HepG2 (cell line): Measurements from ENCODE around the gene SRSF6. TPM values are rescaled to one million over a fixed set of nuclear protein-coding genes. Genes with fewer than 3 reads are reported as not detected.

Experiments
- ATAC-seq: fragments of 200-7000 bp; cut with Tn5 transposase; 3 replicates; pipeline ENCODE4 v1.9.1; 2020; ENCODE audit warnings: mild to moderate bottlenecking, moderate library complexity
- BruUV-seq: library from RNA; stranded (reverse); fragments of 400-500 nt; replicated peaks from 2 replicates; lab custom pipeline; 2021; lab: Mats Ljungman, UMichigan
- CTCF ChIA-PET: fragments of 300-600 bp; formaldehyde crosslinking; extraction: SDS; loops from one replicate; lab custom pipeline; 2021; ENCODE audit warnings: low total read pairs, inconsistent platforms, low intra/inter-chr PET ratio; lab: Yijun Ruan, JAX
- POLR2A ChIA-PET: fragments of 350-600 bp; sonication (Branson Sonifier 250); formaldehyde crosslinking; loops from one replicate; lab custom pipeline; 2020; ENCODE audit warnings: antibody characterized with exemption, inconsistent platforms; lab: Yijun Ruan, JAX
- DNase-seq: peaks from one replicate; pipeline ENCODE4 v3.0.0-alpha.2; 2015; ENCODE audit warnings: low spot score
- FAIRE-seq: peaks from 3 replicates; lab custom pipeline; 2011; peaks lifted over from hg19 to GRCh38; lab: Jason Lieb, UNC
- H2AFZ ChIP-seq: one replicate; pipeline ENCODE4 v1.6.1; 2011; ENCODE audit warnings: low read length, inconsistent platforms
- H3K27ac ChIP-seq: fragments of 300-600 bp; 3 replicates; pipeline ENCODE4 v1.8.0; 2011; ENCODE audit warnings: mixed run types, mild to moderate bottlenecking, mixed read lengths, low read length, inconsistent platforms; ENCODE audit not compliant: insufficient read depth; ENCODE audit errors: extremely low read length
- H3K27me3 ChIP-seq, 2 experiments: fragments of 200-600 bp in 1 of 2; 2 replicates in 1 of 2; 3 replicates in 1 of 2; pipeline versions ENCODE4 v1.6.0 to v1.8.0; 2011; ENCODE audit warnings: low read length in 2 of 2, mild to moderate bottlenecking in 2 of 2, moderate library complexity in 2 of 2, inconsistent platforms in 1 of 2; ENCODE audit not compliant: insufficient read depth in 2 of 2, control insufficient read depth in 1 of 2
- H3K36me3 ChIP-seq, 2 experiments: fragments of 200-600 bp in 1 of 2; replicated peaks in 1 of 2; 2 replicates in 1 of 2; 3 replicates in 1 of 2; pipeline versions ENCODE4 v1.5.1 to v1.8.0; 2011; ENCODE audit warnings: low read length in 2 of 2, inconsistent platforms in 1 of 2; ENCODE audit not compliant: insufficient read depth in 2 of 2, control insufficient read depth in 1 of 2
- H3K4me1 ChIP-seq: 2 replicates; pipeline ENCODE4 v1.5.1; 2012; ENCODE audit warnings: low read length, inconsistent platforms; ENCODE audit not compliant: insufficient read depth
- H3K4me2 ChIP-seq: 2 replicates; pipeline ENCODE4 v1.6.0; 2011; ENCODE audit warnings: low read depth, low read length, inconsistent platforms
- H3K4me3 ChIP-seq, 3 experiments: fragments of 200-600 bp in 1 of 3; sonication (generic), shearing (Covaris generic) in 1 of 3; replicated peaks in 1 of 3; 2 replicates each; pipeline ENCODE4 v1.5.1; 2011 to 2016; ENCODE audit warnings: low read length in 3 of 3, inconsistent platforms in 2 of 3, low read depth in 2 of 3, mild to moderate bottlenecking in 2 of 3, control low read depth in 1 of 3, mixed read lengths in 1 of 3; ENCODE audit not compliant: insufficient read depth in 1 of 3
- H3K79me2 ChIP-seq: one replicate; pipeline ENCODE4 v1.6.1; 2011; ENCODE audit warnings: low read length, inconsistent platforms; ENCODE audit not compliant: insufficient read depth
- H3K9ac ChIP-seq: 2 replicates; pipeline ENCODE4 v1.6.0; 2011; ENCODE audit warnings: mild to moderate bottlenecking, low read depth, low read length, inconsistent platforms; ENCODE audit not compliant: insufficient read depth
- H3K9me3 ChIP-seq: 2 replicates; pipeline ENCODE4 v1.5.1; 2012; ENCODE audit warnings: mild to moderate bottlenecking, low read length
- H4K20me1 ChIP-seq: 2 replicates; pipeline ENCODE4 v1.6.0; 2011; ENCODE audit warnings: inconsistent platforms, mild to moderate bottlenecking, low read length, moderate library complexity; ENCODE audit not compliant: insufficient read depth
- CSRNP1 ChIP-seq: sonication (generic); formaldehyde crosslinking; IDR thresholded peaks from 2 replicates; pipeline ENCODE4 v1.8.1; 2023; ENCODE audit warnings: mild to moderate bottlenecking, missing genetic modification reagents
- CTCF ChIP-seq: sonication (generic); formaldehyde crosslinking; IDR thresholded peaks from 2 replicates; pipeline ENCODE4 v1.5.0; 2020; ENCODE audit warnings: mild to moderate bottlenecking, missing genetic modification reagents, moderate library complexity
- GPN1 ChIP-seq: sonication (generic); formaldehyde crosslinking; IDR thresholded peaks from 2 replicates; pipeline ENCODE4 v1.5.1; 2020; ENCODE audit warnings: missing genetic modification reagents, borderline replicate concordance
- RCOR2 ChIP-seq: IDR thresholded peaks from 2 replicates; pipeline ENCODE4 v1.6.1; 2016; ENCODE audit warnings: missing biosample characterization, missing genetic modification reagents
- TEAD3 ChIP-seq: optimal IDR thresholded peaks from 2 replicates; pipeline ENCODE3; 2016; ENCODE audit warnings: borderline replicate concordance
- ZFP1 ChIP-seq: IDR thresholded peaks from 2 replicates; pipeline ENCODE4 v1.6.1; 2016
- ZNF10 ChIP-seq: sonication (generic); formaldehyde crosslinking; IDR thresholded peaks from 2 replicates; pipeline ENCODE4 v1.4.0; 2020; ENCODE audit warnings: mild to moderate bottlenecking, low read depth, missing genetic modification reagents, borderline replicate concordance
- ZNF263 ChIP-seq: sonication (generic); formaldehyde crosslinking; IDR thresholded peaks from 2 replicates; pipeline ENCODE4 v1.4.0; 2020; ENCODE audit warnings: missing genetic modification reagents
- ZNF318 ChIP-seq: sonication (generic); formaldehyde crosslinking; IDR thresholded peaks from 2 replicates; pipeline ENCODE4 v1.4.0; 2020; ENCODE audit warnings: mild to moderate bottlenecking, missing genetic modification reagents
- ZNF513 ChIP-seq: sonication (generic); formaldehyde crosslinking; conservative IDR thresholded peaks from 2 replicates; pipeline ENCODE4 v1.5.0; 2020; ENCODE audit warnings: missing genetic modification reagents
- WGBS: methylation state at CpG from one replicate; pipeline ENCODE4 v1.1.6; 2017; ENCODE audit warnings: low lambda C conversion rate; 5-methylcytosine and 5-hydroxymethylcytosine counted together
- in situ Hi-C: cut with HindIII; loops from 2 replicates; pipeline ENCODE4 v1.10.0; 2017; ENCODE audit warnings: low pct_unique_long_range_greater_than_20kb; ENCODE audit not compliant: extremely low pct_ligation_motif_present
- intact Hi-C: fragments of 100-400 bp; cut with micrococcal nuclease; formaldehyde crosslinking; loops from one replicate; pipeline ENCODE4 v1.10.0; 2022; ENCODE audit not compliant: unreplicated experiment
- polyA plus RNA-seq, 8 experiments: library from polyadenylated mRNA; depleted of rRNA in 3 of 8; stranded (reverse) in 7 of 8; unstranded in 1 of 8; fragments of >200 nt; fragmentation: Illumina TruSeq in 4 of 8; extraction: Trizol in 4 of 8; gene quantifications; 2 replicates each; pipeline versions ENCODE4 v1.2.1 to v1.2.3, GENCODE V29; 2011 to 2016; ENCODE audit warnings: low read depth in 4 of 8, missing spikeins in 1 of 8, mixed read lengths in 1 of 8; ENCODE audit not compliant: insufficient read depth in 1 of 8
- total RNA-seq, 5 experiments: library from RNA; depleted of rRNA; stranded (reverse); fragments of >200 nt; fragmentation: Illumina TruSeq; extraction: Trizol; gene quantifications; 2 replicates each; pipeline ENCODE4 v1.2.3, GENCODE V29; 2016; ENCODE audit warnings: low read depth in 1 of 5

The SRSF6 gene
- total and polyA plus RNA-seq, 2 of the 13 experiments (the other 11 are each of a cell fraction or from before 2014, with no cell fraction given), result 156 to 194 TPM

GRCh38 chr20:43442282-43442880, 15.3 kb upstream of the SRSF6 start:
- DNase-seq (peak; percentile 42), ATAC-seq (peak; percentile 87), FAIRE-seq (peak; percentile 42)
- intact Hi-C loops, result loop anchor here (5.0 kb wide), 1 partner anchor 1310 kb away; no protein-coding TSS in a partner anchor
- Histone ChIP-seq H3K79me2 (no peaks in the 10 kb centered on the region), H3K4me2 (peak overlapping the region; percentile 13; the same call in 1 of the 2 replicates), H4K20me1 (no peaks in the 10 kb centered on the region), H3K9ac (no peak overlapping the region), H3K36me3 (no peaks in the 10 kb centered on the region), H3K27me3 (peaks cover 0 to 29% of the 10 kb centered on the region in 2 experiments; a peak in 2 of 5 replicates), H3K9me3 (0 out of 2 replicates have a peak, but pooled peaks cover 6% of the 10 kb centered on the region), H3K27ac (no peak overlapping the region), H3K4me1 (peaks cover 24% of the 10 kb centered on the region), H2AFZ (no peak overlapping the region), H3K4me3 (no peak overlapping the region)
- in situ Hi-C loops, result no loop called here
- ChIA-PET CTCF (no interaction called here), POLR2A (interaction anchor here (1.0 kb wide), 1 partner anchor 15 kb away, joined by 5 read pairs; the partner anchor contains the start of gene SRSF6)
- WGBS, result 24% methylated on average over 5 of the region's 5 CpGs
- no TSS peak for BruUV-seq
- TF ChIP-seq TEAD3 (CRISPR knock-in tag) (peak; percentile 11), ZNF318 (CRISPR knock-in tag) (0 out of 2 replicates have a peak, but pooled peaks have one; percentile 25), CSRNP1 (CRISPR knock-in tag) (no peak), GPN1 (CRISPR knock-in tag) (no peak), ZFP1 (CRISPR knock-in tag) (no peak), RCOR2 (CRISPR knock-in tag) (no peak), ZNF10 (no peak), ZNF513 (CRISPR knock-in tag) (0 out of 2 replicates have a peak, but pooled peaks have one; percentile 59), ZNF263 (CRISPR knock-in tag) (0 out of 2 replicates have a peak, but pooled peaks have one; percentile 18), CTCF (CRISPR knock-in tag) (peak; percentile 50)
